Measurements from ENCODE around the gene SUN1.

- TF ChIP-seq CTCF (tag by site-specific recombination; IDR thresholded peaks at IDR 0.05), result no peak
- TF ChIP-seq TSHZ1 (tag by site-specific recombination; IDR thresholded peaks at IDR 0.05; ENCODE audit: borderline replicate concordance), result no peak
- no peak for TF ChIP-seq ZNF561 (tag by site-specific recombination; IDR thresholded peaks at IDR 0.05; ENCODE audit: borderline replicate concordance)
- no peak for TF ChIP-seq MYNN (tag by site-specific recombination; IDR thresholded peaks at IDR 0.05; ENCODE audit: borderline replicate concordance)
- TF ChIP-seq KLF8 (tag by site-specific recombination; IDR thresholded peaks at IDR 0.05), result no peak
- no peak for TF ChIP-seq ZNF37A (tag by site-specific recombination; IDR thresholded peaks at IDR 0.05)
- no peak for TF ChIP-seq ZNF549 (tag by site-specific recombination; IDR thresholded peaks at IDR 0.05)
- TF ChIP-seq ZFP41 (tag by site-specific recombination; IDR thresholded peaks at IDR 0.05; ENCODE audit: borderline replicate concordance), result no peak
- TF ChIP-seq ZNF777 (tag by site-specific recombination; IDR thresholded peaks at IDR 0.05; ENCODE audit: borderline replicate concordance), result no peak
- TF ChIP-seq PBX3 (CRISPR knock-in tag; IDR thresholded peaks at IDR 0.05), result no peak
- no peak for TF ChIP-seq ZNF629 (tag by site-specific recombination; IDR thresholded peaks at IDR 0.05)
- TF ChIP-seq ZNF426 (tag by site-specific recombination; IDR thresholded peaks at IDR 0.05), result no peak
Measured at GRCh38 chr7:889391-889790, 57.1 kb downstream of the SUN1 start.

All from HEK293 (cell line).